Astrocyte (in vitro differentiated cells and primary cell): ENCODE data around the gene INPP5A. TPM values are rescaled to one million over a fixed set of nuclear protein-coding genes. Genes with fewer than 3 reads are reported as not detected.

Source experiments
- DNase-seq: peaks from one replicate; pipeline ENCODE4 v3.0.0-alpha.2; 2010; ENCODE audit warnings: low read depth
- FAIRE-seq: peaks from 2 replicates; lab custom pipeline; 2011; peaks lifted over from hg19 to GRCh38; lab: Jason Lieb, UNC
- H2AFZ ChIP-seq: 2 replicates; pipeline ENCODE4 v1.6.0; 2012; ENCODE audit warnings: low read depth, low read length, inconsistent platforms
- H3K27ac ChIP-seq: 2 replicates; pipeline ENCODE4 v1.5.1; 2011; ENCODE audit warnings: low read depth, low read length, inconsistent platforms
- H3K27me3 ChIP-seq: 2 replicates; pipeline ENCODE4 v1.6.0; 2011; ENCODE audit warnings: low read length, inconsistent platforms; ENCODE audit not compliant: insufficient read depth
- H3K36me3 ChIP-seq: 2 replicates; pipeline ENCODE4 v1.5.1; 2011; ENCODE audit warnings: low read length, inconsistent platforms; ENCODE audit not compliant: insufficient read depth
- H3K4me1 ChIP-seq: 2 replicates; pipeline ENCODE4 v1.5.1; 2011; ENCODE audit warnings: low read length, inconsistent platforms; ENCODE audit not compliant: insufficient read depth
- H3K4me2 ChIP-seq: 2 replicates; pipeline ENCODE4 v1.6.0; 2012; ENCODE audit warnings: low read length, inconsistent platforms
- H3K4me3 ChIP-seq: 2 replicates; pipeline ENCODE4 v1.5.1; 2011; ENCODE audit warnings: low read depth, mild to moderate bottlenecking, low read length, inconsistent platforms; ENCODE audit not compliant: insufficient read depth
- H3K79me2 ChIP-seq: 2 replicates; pipeline ENCODE4 v1.6.0; 2012; ENCODE audit warnings: mild to moderate bottlenecking, low read length, inconsistent platforms; ENCODE audit not compliant: insufficient read depth
- H3K9ac ChIP-seq: 2 replicates; pipeline ENCODE4 v1.6.0; 2012; ENCODE audit warnings: mild to moderate bottlenecking, low read length, inconsistent platforms
- H3K9me3 ChIP-seq: 2 replicates; pipeline ENCODE4 v1.5.1; 2012; ENCODE audit warnings: low read depth, mild to moderate bottlenecking, low read length, inconsistent platforms; ENCODE audit not compliant: insufficient read depth
- H4K20me1 ChIP-seq: 2 replicates; pipeline ENCODE4 v1.6.0; 2012; ENCODE audit warnings: low read length, inconsistent platforms; ENCODE audit not compliant: insufficient read depth
- H3K27ac Mint-ChIP-seq: one replicate; pipeline ENCODE4 v1.8.0; 2021; ENCODE audit warnings: mild to moderate bottlenecking, mixed read lengths; ENCODE audit not compliant: unreplicated experiment
- H3K27me3 Mint-ChIP-seq: one replicate; pipeline ENCODE4 v1.8.0; 2021; ENCODE audit warnings: low read depth, mixed read lengths; ENCODE audit not compliant: unreplicated experiment
- H3K36me3 Mint-ChIP-seq: one replicate; pipeline ENCODE4 v1.8.0; 2021; ENCODE audit warnings: low read depth, mixed read lengths; ENCODE audit not compliant: unreplicated experiment
- H3K4me1 Mint-ChIP-seq: one replicate; pipeline ENCODE4 v1.8.0; 2021; ENCODE audit warnings: low read depth, mixed read lengths; ENCODE audit not compliant: unreplicated experiment
- H3K4me3 Mint-ChIP-seq: one replicate; pipeline ENCODE4 v1.8.0; 2021; ENCODE audit warnings: mild to moderate bottlenecking, moderate library complexity, mixed read lengths; ENCODE audit not compliant: unreplicated experiment
- H3K9me3 Mint-ChIP-seq: one replicate; pipeline ENCODE4 v1.8.0; 2021; ENCODE audit warnings: mild to moderate bottlenecking, mixed read lengths; ENCODE audit not compliant: unreplicated experiment
- EZH2 ChIP-seq: IDR thresholded peaks from 2 replicates; pipeline ENCODE4 v1.6.1; 2012; ENCODE audit warnings: mild to moderate bottlenecking, low read length, inconsistent platforms; ENCODE audit not compliant: insufficient read depth
- total RNA-seq: library from RNA; stranded (reverse); gene quantifications from 2 replicates; pipeline ENCODE4 v1.2.1, GENCODE V29; 2021
- TF ChIP-seq, protein P1 (sequence below): IDR thresholded peaks from 2 replicates; pipeline ENCODE4 v1.5.1; 2011; ENCODE audit warnings: low read depth, mild to moderate bottlenecking, inconsistent platforms, low read length, moderate library complexity; ENCODE audit not compliant: insufficient read depth

Gene INPP5A
- total RNA-seq, 1 donor from 2014 or later, result 39.1 TPM

DNA sequence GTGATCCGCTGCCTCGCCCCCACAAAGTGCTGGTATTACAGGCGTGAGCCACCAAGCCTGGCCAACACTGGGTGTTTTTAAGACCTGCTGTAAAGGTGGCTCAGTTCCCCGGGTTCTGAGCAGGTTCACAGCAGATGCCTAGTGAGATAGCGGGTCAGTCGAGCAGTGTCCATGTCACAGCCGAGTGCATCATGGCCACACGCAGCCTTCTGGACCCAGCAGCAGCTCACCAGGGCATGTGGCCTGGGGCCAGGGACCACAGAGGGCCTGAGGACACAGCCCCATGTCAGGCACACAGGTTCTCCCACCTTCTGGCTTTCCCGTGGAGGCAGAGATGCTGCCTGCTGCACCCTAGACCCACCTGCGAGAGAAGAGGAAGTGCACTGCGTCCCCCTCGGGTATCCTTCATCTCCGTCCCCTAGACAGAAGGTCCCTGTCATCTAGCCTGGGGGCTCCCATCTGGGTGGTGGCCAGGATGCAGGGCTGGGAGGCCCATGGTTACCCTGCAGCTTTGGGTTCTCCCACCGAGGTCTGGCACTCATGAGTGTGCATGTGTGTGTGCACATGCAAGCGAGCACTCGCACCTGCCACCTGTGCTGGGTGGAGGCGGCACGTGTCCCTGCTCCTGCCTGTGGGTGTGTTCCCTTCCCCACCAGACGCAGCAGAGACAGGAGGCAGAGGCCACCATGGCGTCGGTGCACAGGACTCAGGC lies 149.8 kb downstream of the INPP5A start:
- no peaks in the 10 kb centered on the region for H3K27me3 ChIP-seq
- no peak overlapping the region for H3K4me3 ChIP-seq
- no peak for DNase-seq
- Mint-ChIP-seq H3K4me1 (peaks cover 7% of the 10 kb centered on the region), H3K4me3 (no peak overlapping the region), H3K9me3 (no peaks in the 10 kb centered on the region), H3K36me3 (peaks cover 3% of the 10 kb centered on the region), H3K27me3 (no peaks in the 10 kb centered on the region), H3K27ac (no peak overlapping the region)
- H3K4me2 ChIP-seq, result no peak overlapping the region
- H4K20me1 ChIP-seq, result peaks cover 42% of the 10 kb centered on the region
- TF ChIP-seq, protein P1, sequence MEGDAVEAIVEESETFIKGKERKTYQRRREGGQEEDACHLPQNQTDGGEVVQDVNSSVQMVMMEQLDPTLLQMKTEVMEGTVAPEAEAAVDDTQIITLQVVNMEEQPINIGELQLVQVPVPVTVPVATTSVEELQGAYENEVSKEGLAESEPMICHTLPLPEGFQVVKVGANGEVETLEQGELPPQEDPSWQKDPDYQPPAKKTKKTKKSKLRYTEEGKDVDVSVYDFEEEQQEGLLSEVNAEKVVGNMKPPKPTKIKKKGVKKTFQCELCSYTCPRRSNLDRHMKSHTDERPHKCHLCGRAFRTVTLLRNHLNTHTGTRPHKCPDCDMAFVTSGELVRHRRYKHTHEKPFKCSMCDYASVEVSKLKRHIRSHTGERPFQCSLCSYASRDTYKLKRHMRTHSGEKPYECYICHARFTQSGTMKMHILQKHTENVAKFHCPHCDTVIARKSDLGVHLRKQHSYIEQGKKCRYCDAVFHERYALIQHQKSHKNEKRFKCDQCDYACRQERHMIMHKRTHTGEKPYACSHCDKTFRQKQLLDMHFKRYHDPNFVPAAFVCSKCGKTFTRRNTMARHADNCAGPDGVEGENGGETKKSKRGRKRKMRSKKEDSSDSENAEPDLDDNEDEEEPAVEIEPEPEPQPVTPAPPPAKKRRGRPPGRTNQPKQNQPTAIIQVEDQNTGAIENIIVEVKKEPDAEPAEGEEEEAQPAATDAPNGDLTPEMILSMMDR, result no peak
- TF ChIP-seq EZH2, result no peak
- no peak overlapping the region for H2AFZ ChIP-seq
- no peak overlapping the region for H3K27ac ChIP-seq
- peaks cover 26% of the 10 kb centered on the region for H3K4me1 ChIP-seq
- H3K9ac ChIP-seq, result no peak overlapping the region
- H3K79me2 ChIP-seq, result peaks cover 45% of the 10 kb centered on the region
- no peaks in the 10 kb centered on the region for H3K9me3 ChIP-seq
- no peak for FAIRE-seq
- peaks cover 3% of the 10 kb centered on the region for H3K36me3 ChIP-seq

DNA sequence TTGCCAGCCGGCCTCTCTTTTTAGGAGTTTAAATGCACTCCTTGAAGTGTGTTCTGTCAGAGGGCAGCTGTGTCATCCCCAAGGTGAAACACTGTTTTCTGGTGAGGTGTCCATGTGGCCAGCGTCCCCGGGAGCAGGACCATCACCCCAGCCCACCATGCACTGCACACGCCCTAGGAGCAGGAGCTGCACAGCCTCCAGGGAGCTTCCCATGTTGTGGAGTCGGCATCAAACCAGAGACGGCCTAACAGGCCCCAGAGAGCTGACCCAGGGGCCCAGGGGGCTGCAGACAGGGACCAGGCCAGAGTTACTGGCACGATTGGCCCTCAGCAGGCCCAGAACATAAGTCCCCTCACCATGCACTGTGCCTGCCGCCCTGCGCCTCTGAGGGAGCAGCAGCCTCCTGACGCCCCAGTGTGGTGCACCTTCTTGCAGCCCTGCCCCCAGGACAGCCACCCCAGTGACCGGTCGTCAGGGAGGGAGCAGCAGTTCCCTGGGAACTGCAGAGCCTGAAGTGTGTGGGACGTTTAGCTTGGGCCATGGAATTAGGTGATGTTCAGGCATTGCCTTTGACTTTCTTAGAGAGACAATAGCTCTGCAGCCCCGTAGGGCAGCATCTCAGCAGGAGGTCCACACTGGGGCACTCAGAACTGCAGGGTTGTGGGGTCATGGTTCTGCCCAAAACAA lies 150.4 kb downstream of the INPP5A start:
- peaks cover 3% of the 10 kb centered on the region for H3K36me3 Mint-ChIP-seq
- H4K20me1 ChIP-seq, result peaks cover 42% of the 10 kb centered on the region
- DNase-seq (no peak), FAIRE-seq (no peak)
- no peak for TF ChIP-seq EZH2
- TF ChIP-seq, protein P1, result no peak
- H3K4me2 ChIP-seq, result no peak overlapping the region
- H3K9me3 Mint-ChIP-seq, result no peaks in the 10 kb centered on the region
- H3K4me3 Mint-ChIP-seq, result no peak overlapping the region
- no peak overlapping the region for H3K9ac ChIP-seq
- H3K36me3 ChIP-seq, result peaks cover 3% of the 10 kb centered on the region
- H3K4me1 Mint-ChIP-seq, result peaks cover 7% of the 10 kb centered on the region
- H3K27ac Mint-ChIP-seq, result no peak overlapping the region
- no peak overlapping the region for H2AFZ ChIP-seq
- no peak overlapping the region for H3K27ac ChIP-seq
- H3K4me3 ChIP-seq, result no peak overlapping the region
- peaks cover 26% of the 10 kb centered on the region for H3K4me1 ChIP-seq
- no peaks in the 10 kb centered on the region for H3K9me3 ChIP-seq
- no peaks in the 10 kb centered on the region for H3K27me3 Mint-ChIP-seq
- peaks cover 39% of the 10 kb centered on the region for H3K79me2 ChIP-seq
- H3K27me3 ChIP-seq, result no peaks in the 10 kb centered on the region
